MCF 10A (cell line): ENCODE measurements around the gene GHRH. TPM values are rescaled to one million over a fixed set of nuclear protein-coding genes. Genes with fewer than 3 reads are reported as not detected.

ENCODE experiments used
- BruUV-seq: library from RNA; stranded (reverse); fragments of 400-500 nt; replicated peaks from 2 replicates; lab custom pipeline; 2021; lab: Mats Ljungman, UMichigan
- CTCF ChIA-PET: fragments of 300-600 bp; sonication (Branson Sonifier 250); formaldehyde crosslinking; extraction: SDS; loops from one replicate; lab custom pipeline; 2021; ENCODE audit warnings: antibody characterized with exemption, inconsistent platforms; lab: Yijun Ruan, JAX
- POLR2A ChIA-PET: fragments of 300-600, 350-650 bp; sonication (Branson Sonifier 250); formaldehyde crosslinking; extraction: SDS; loops from one replicate; lab custom pipeline; 2020; ENCODE audit warnings: antibody characterized with exemption, inconsistent platforms; lab: Yijun Ruan, JAX
- DNase-seq: peaks from one replicate; pipeline ENCODE4 v3.0.0-alpha.2; 2018; ENCODE audit not compliant: unreplicated experiment
- H3K27ac Mint-ChIP-seq: one replicate; pipeline ENCODE4 v1.8.0; 2022; ENCODE audit warnings: mild to moderate bottlenecking, low read depth, mixed read lengths; ENCODE audit not compliant: unreplicated experiment
- H3K27me3 Mint-ChIP-seq: one replicate; pipeline ENCODE4 v1.8.0; 2022; ENCODE audit warnings: mixed read lengths; ENCODE audit not compliant: insufficient read depth, unreplicated experiment
- H3K36me3 Mint-ChIP-seq: one replicate; pipeline ENCODE4 v1.8.0; 2022; ENCODE audit warnings: mild to moderate bottlenecking, moderate library complexity, mixed read lengths; ENCODE audit not compliant: insufficient read depth, unreplicated experiment
- H3K4me1 Mint-ChIP-seq: one replicate; pipeline ENCODE4 v1.8.0; 2022; ENCODE audit warnings: mixed read lengths; ENCODE audit not compliant: insufficient read depth, unreplicated experiment
- H3K4me3 Mint-ChIP-seq: one replicate; pipeline ENCODE4 v1.8.0; 2022; ENCODE audit warnings: mild to moderate bottlenecking, moderate library complexity, mixed read lengths; ENCODE audit not compliant: unreplicated experiment
- H3K9me3 Mint-ChIP-seq: one replicate; pipeline ENCODE4 v1.8.0; 2022; ENCODE audit warnings: mixed read lengths; ENCODE audit not compliant: unreplicated experiment
- intact Hi-C: fragments of 100-400 bp; cut with micrococcal nuclease; formaldehyde crosslinking; loops from 2 replicates; pipeline ENCODE4 v1.14.1; 2022
- total RNA-seq: library from RNA; stranded (reverse); gene quantifications from 2 replicates; pipeline ENCODE4 v1.2.3, GENCODE V29; 2022
- TF ChIP-seq, protein P1 (sequence below): fragments of 200-600 bp; IDR thresholded peaks from one replicate; pipeline ENCODE4 v1.8.0; 2022; ENCODE audit warnings: antibody characterized with exemption, mild to moderate bottlenecking; ENCODE audit not compliant: unreplicated experiment

Gene GHRH
- total RNA-seq, 1 experiment from 2014 or later = not detected

DNA sequence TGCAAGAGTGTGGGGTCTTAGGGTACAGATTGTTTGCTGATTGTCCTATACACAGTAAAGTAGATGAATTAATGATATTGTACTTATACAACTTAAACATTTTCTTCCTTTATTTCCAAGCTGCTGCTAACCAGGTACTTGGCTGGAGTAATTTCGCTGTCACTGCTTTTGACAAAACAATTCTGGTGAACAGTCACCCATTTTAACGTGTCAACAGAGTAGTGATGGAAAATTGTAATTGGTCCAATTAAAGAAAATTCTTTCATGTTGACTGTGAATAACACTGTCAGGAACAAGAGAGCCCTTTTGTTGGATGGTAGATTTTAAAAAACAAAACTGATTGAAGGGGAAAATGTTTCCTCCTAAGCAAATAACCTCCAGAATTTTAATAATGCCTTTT is 55.8 kb downstream of the GHRH start:
- no peaks in the 10 kb centered on the region for H3K9me3 Mint-ChIP-seq
- no peak for DNase-seq
- no peak overlapping the region for H3K27ac Mint-ChIP-seq
- no peaks in the 10 kb centered on the region for H3K27me3 Mint-ChIP-seq
- H3K4me1 Mint-ChIP-seq = no peaks in the 10 kb centered on the region
- ChIA-PET POLR2A (interaction anchor here (0.6 to 1.2 kb wide), 3 partner anchors 9 to 43 kb away, joined by 3 to 5 read pairs (median 3); no protein-coding TSS in a partner anchor), CTCF (interaction anchor here (0.9 to 2.6 kb wide), 6 partner anchors 8 to 330 kb away, joined by 3 to 22 read pairs (median 4); no protein-coding TSS in a partner anchor)
- no peak overlapping the region for H3K4me3 Mint-ChIP-seq
- H3K36me3 Mint-ChIP-seq = peaks cover 80% of the 10 kb centered on the region
- intact Hi-C loops = no loop called here
- no TSS peak for BruUV-seq
- TF ChIP-seq, protein P1, sequence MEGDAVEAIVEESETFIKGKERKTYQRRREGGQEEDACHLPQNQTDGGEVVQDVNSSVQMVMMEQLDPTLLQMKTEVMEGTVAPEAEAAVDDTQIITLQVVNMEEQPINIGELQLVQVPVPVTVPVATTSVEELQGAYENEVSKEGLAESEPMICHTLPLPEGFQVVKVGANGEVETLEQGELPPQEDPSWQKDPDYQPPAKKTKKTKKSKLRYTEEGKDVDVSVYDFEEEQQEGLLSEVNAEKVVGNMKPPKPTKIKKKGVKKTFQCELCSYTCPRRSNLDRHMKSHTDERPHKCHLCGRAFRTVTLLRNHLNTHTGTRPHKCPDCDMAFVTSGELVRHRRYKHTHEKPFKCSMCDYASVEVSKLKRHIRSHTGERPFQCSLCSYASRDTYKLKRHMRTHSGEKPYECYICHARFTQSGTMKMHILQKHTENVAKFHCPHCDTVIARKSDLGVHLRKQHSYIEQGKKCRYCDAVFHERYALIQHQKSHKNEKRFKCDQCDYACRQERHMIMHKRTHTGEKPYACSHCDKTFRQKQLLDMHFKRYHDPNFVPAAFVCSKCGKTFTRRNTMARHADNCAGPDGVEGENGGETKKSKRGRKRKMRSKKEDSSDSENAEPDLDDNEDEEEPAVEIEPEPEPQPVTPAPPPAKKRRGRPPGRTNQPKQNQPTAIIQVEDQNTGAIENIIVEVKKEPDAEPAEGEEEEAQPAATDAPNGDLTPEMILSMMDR = no peak

DNA sequence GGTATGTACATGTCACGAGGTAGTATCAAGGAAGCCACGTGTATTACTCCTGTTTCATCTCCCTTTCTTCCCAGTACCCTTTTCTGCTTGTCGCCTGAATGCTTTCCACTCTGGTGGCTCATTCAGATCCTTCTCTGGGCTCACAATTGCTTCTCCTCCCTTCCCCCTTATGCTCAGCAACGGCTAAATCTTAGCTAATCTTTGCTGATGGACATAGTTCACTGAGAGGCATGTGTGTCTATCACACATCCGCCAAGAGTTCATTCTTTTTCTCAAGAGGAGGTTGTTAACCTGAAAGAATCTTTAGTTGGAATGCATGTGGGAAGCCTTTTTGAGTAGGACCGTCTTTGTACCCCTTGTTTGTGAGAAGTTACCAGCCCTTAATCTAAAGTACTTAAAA is 56.5 kb downstream of the GHRH start:
- DNase-seq = no peak
- H3K27ac Mint-ChIP-seq = peak overlapping the region; percentile 54
- no TSS peak for BruUV-seq
- H3K9me3 Mint-ChIP-seq = no peaks in the 10 kb centered on the region
- H3K27me3 Mint-ChIP-seq = no peaks in the 10 kb centered on the region
- H3K4me3 Mint-ChIP-seq = no peak overlapping the region
- POLR2A ChIA-PET = interaction anchor here (0.6 to 1.2 kb wide), 2 partner anchors 9 to 10 kb away, joined by 3 to 5 read pairs; no protein-coding TSS in a partner anchor
- intact Hi-C loops = no loop called here
- CTCF ChIA-PET = interaction anchor here (0.5 to 2.6 kb wide), 10 partner anchors 9 to 1019 kb away, joined by 3 to 22 read pairs (median 3); no protein-coding TSS in a partner anchor
- H3K4me1 Mint-ChIP-seq = no peaks in the 10 kb centered on the region
- TF ChIP-seq, protein P1 = no peak
- peaks cover 80% of the 10 kb centered on the region for H3K36me3 Mint-ChIP-seq

DNA sequence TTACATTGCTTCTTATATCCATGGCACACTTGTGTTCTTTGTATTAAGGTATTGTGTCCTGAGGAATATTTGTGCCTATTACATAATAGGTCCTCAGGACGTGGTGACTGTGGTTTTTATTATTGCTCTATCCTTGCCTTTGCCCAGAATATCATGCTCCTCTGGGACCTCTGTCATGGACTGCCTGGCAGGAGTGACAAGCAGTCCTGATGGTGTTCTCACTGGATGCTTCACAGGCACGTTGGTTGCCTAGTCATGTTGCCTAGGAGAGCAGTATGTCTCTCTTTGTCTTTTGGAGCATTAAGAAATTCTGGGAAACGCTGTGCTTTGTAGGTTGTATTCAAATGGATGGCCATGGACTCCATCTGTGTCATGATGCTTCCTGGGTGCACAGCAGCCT is 57.6 kb downstream of the GHRH start:
- POLR2A ChIA-PET = interaction anchor here (0.5 to 2.0 kb wide), 3 partner anchors 25 to 334 kb away, joined by 3 to 7 read pairs (median 3); partner anchors contain the start of gene RPN2
- CTCF ChIA-PET = interaction anchor here (0.7 to 4.9 kb wide), 6 partner anchors 8 to 725 kb away, joined by 3 to 91 read pairs (median 10); no protein-coding TSS in a partner anchor
- Mint-ChIP-seq H3K4me1 (no peaks in the 10 kb centered on the region), H3K9me3 (no peaks in the 10 kb centered on the region), H3K27me3 (no peaks in the 10 kb centered on the region), H3K27ac (no peak overlapping the region), H3K4me3 (no peak overlapping the region), H3K36me3 (peaks cover 86% of the 10 kb centered on the region)
- intact Hi-C loops = no loop called here
- DNase-seq = no peak
- no TSS peak for BruUV-seq
- TF ChIP-seq, protein P1 = no peak

- TF ChIP-seq, protein P1 = peak; percentile 66
- ChIA-PET POLR2A (interaction anchor here (0.6 to 2.0 kb wide), 4 partner anchors 9 to 326 kb away, joined by 3 to 7 read pairs (median 4); no protein-coding TSS in a partner anchor), CTCF (interaction anchor here (0.6 to 4.9 kb wide), 22 partner anchors 10 to 379 kb away, joined by 3 to 91 read pairs (median 4); partner anchors contain the start of genes MROH8 and RPN2)
- intact Hi-C loops = loop anchor here (1.0 kb wide), 1 partner anchor 332 kb away; no protein-coding TSS in a partner anchor
- peaks cover 78% of the 10 kb centered on the region for H3K36me3 Mint-ChIP-seq
- BruUV-seq = no TSS peak
- no peaks in the 10 kb centered on the region for H3K4me1 Mint-ChIP-seq
- peak; percentile 74 for DNase-seq
- no peak overlapping the region for H3K4me3 Mint-ChIP-seq
- H3K27ac Mint-ChIP-seq = peak overlapping the region; percentile 62
- no peaks in the 10 kb centered on the region for H3K27me3 Mint-ChIP-seq
- no peaks in the 10 kb centered on the region for H3K9me3 Mint-ChIP-seq
Measured at GRCh38 chr20:37202267-37202943, 59.2 kb downstream of the GHRH start.
